ENCODE measurements around the gene DNMT3L. TPM values are rescaled to one million over a fixed set of nuclear protein-coding genes. Genes with fewer than 3 reads are reported as not detected.
"Not testable (repeated sequence)": the region's sequence is repeated elsewhere in the genome, so short reads cannot be mapped to it uniquely, and the experiment has no call there.

Gene DNMT3L
- total RNA-seq, 1 experiment from 2014 or later, result not detected

DNA sequence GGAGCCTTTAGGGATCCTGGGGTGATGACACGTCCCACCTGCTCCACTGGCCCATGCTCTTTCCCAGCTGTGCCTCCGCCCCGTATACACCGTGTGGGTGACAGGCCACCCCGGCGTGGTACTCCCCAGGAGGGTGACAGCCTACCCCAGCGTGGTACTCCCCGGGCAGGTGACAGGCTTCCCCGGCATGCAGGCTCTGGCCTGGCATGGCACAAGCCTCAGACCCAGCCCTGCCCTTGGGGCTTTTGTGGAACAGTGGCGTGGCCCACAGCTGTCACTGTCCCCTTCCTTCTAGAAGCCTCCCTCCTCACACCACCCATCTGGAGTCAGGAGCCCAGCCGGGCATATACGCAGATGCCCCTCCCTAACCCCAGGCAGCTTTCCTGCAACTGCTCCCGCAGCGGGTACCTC is 33.5 kb upstream of the DNMT3L start:
- DNase-seq (ENCODE audit: low read depth), result no peak

DNA sequence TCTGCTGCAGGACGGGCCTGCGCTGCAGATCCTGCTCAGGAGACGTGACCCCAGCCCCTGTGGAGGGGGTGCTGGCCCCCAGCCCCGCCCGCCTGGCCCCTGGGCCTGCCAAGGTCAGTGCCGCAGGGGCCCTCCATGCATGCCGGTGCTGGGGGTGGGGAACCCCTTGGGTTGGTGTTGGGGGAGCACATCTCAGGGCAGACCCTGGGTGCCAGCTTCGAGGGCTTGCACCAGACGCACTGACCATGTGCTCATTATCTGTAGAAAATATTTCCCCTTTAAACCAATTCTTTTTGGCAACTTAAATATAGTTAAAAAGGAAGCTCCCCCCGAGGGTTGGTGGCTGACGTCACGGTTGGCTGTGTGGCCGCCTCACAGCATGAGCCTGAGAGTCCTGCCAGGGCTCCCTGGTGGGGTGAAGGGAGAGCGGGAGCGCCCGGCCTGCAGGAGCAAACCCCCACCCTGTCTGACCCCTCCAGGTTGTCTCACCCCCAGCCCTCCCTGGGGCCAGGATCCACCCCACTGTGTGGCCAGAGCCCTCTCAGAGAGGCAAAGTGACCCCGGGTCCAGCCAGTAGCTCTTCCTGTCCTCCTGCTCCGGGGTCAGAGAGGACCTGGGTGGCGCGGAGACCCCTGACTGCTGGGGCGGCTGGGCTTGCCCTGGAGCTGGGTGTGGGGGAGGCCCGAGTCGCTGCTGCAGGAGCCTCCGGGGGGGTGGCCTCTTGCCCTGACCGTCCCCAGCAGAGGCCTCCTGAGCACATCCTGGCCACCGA is 32.9 kb upstream of the DNMT3L start:
- no peak for DNase-seq (ENCODE audit: low read depth)

DNA sequence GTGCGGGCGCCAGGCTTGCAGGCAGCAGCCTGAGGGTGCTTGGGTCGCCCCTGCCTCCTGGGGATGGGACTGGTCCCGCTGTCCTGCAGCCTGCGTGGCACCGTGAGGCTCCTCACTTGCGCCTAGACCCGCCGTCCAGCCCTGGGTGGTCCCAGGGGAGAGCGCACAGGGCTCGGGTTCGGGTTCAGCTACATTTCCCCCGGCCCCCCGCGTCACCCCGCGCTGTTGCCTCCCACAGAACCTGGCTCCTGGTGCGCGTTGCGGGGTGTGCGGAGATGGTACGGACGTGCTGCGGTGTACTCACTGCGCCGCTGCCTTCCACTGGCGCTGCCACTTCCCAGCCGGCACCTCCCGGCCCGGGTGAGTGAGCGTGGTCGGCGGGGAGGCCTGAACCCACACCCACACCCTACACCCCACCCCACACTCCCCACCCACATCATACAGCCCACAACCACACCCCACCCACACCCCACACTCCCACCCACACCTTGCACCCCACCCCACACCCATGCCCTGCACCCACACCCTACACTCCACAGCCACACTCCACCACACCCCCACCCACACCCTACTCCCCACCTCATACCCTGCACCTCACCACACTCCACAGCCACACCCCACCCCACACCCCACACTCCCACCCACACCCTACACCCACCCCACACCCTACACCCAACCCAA is 32.0 kb upstream of the DNMT3L start:
- DNase-seq (ENCODE audit: low read depth), result no peak

DNA sequence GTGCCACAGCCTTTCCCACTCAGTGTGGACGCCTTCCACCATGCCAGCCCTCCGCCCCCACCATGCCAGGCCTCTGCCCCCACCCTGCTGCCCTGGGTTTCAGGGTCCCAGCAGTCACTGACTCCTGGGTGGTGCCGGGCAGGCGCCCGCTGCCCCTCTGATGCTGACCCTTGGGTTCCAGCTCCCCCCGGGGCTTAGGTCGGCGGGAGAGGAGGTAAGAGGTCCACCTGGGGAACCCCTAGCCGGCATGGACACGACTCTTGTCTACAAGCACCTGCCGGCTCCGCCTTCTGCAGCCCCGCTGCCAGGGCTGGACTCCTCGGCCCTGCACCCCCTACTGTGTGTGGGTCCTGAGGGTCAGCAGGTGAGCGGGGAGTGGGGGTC is 31.1 kb upstream of the DNMT3L start:
- no peak for DNase-seq (ENCODE audit: low read depth)

DNA sequence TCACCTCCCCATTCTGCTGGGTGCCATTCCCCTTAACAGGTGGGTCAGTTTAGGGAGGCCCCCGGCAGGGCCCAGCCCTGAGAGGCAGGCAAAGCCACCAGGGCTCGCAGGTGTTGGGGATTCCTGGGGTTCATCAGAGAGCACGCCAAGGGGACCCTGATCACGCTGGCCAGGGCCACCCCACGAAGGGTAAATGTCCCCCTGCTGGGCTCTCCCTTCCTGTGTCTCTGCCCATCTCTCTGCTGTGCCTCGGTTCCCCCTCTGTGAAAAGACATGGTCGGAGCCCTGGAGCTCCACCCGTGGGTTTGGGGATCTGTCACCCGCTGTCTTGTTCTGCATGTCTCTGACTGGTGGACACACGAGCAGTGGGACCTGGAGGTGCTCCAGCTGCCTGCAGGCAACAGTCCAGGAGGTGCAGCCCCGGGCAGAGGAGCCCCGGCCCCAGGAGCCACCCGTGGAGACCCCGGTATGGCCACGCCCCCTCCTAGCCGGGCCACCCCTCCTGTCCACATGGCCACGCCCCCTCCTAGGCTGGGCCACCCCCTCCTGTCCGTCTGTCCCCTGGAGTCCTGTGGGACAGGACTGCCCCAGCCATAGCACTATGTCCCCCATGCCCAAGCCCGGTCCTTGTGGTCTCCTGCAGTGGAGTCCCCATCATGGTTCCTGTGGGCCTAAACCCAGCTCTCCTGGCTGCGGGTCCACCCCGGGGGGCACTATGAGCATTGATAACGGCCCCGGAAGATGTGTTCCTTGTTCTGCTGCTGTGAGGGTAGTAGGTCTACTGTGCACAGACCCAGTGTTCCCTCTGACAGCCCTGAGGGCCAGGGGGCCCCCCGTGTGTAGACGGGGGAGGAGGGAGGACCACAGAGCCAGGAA is 30.5 kb upstream of the DNMT3L start:
- no peak for DNase-seq (ENCODE audit: low read depth)

DNA sequence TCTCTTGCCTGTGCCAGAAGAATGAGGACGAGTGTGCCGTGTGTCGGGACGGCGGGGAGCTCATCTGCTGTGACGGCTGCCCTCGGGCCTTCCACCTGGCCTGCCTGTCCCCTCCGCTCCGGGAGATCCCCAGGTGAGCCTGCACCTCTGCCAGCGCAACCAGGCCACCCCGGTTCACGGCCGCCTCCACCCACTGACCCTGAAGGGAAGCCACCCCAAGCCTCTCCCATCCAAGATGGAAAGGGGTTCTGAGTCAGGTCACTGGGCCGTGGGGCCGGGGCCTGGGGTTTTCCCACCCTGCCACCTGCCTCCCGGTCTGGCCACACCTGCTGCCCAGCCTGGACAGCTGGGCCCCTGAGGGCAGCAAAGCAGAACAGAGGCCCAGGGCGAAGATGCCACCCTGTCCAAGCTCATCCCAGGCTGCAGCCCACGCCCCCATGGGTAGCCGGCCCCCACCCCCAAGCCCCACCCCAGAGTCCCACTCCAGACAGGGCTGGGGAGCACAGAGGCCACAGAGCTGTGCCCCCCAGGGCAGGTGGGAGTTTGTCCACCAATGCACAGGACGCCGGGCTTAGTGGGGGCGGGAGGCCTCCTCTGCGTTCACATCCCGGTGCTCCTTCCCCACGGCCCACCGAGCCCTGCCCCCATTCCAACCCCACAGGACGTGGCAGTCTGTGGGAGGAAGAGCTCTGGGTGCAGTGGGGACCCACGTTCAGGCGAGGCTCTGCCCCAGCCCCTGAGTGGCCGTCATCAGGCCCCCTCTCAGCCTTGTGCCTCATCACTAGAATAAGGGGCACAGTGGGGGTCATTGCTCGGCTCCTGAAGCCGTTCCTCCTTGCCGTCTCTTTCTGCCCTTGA is 29.6 kb upstream of the DNMT3L start:
- no peak for DNase-seq (ENCODE audit: low read depth)

DNA sequence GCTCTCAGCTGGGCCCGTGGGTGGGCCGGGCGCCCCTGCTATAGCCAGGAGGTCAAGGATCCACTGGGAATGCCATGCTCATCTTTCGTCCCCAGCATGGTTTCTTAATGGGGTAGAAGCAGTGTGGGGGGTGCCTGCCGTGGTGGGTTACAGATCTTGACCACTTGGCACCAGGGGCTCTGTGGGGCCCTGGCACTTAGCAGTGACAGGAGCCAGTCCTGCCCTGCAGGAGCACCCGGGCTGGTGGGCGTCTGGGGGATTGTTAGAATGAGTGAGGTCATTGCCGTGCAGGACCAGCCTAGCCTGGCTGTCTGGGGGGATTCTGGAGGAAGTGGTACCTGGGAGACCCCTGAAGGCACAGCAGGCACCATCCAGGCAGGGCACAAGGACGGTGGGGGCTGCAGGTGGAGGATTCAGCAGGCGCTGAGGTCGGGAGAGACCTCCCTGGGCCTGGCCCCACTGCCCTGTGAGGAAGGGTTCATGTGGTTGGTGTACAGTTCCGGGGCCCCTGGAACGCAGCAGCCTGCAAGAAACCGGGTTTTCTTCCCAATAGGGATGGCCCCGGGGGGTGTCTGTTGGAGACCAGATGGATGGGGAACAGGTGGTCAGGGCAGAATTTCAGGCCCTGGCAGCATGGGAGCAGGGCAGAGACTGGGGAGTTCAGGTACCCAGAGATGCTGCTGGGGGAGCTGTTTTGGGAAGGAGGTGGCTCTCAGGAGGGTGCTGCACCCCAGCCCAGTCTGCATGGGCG is 28.8 kb upstream of the DNMT3L start:
- DNase-seq (ENCODE audit: low read depth), result no peak

DNA sequence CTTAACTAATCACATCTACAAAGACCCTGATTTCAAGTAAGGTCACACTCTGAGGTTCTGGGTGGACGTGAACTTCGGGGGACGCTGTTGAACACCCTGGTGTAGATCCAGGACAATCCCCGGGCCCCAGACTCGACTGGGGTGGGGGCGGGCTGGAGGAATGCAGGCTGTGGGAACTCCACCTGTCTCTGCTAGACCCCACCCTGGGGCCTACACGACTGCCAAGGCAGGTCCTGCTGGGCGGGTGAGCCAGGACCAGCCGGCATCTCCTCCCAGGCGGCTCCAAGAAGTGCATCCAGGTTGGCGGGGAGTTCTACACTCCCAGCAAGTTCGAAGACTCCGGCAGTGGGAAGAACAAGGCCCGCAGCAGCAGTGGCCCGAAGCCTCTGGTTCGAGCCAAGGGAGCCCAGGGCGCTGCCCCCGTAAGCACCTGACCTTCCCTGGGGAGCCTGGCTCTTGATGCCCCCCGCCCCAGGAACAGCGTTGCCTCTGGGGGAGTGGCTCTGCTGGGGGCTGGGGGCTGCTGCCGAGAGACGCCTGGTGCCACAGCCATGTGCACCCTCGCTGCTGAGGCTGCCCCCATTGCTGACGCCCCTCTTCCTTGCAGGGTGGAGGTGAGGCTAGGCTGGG is 27.8 kb upstream of the DNMT3L start:
- no peak for DNase-seq (ENCODE audit: low read depth)

DNA sequence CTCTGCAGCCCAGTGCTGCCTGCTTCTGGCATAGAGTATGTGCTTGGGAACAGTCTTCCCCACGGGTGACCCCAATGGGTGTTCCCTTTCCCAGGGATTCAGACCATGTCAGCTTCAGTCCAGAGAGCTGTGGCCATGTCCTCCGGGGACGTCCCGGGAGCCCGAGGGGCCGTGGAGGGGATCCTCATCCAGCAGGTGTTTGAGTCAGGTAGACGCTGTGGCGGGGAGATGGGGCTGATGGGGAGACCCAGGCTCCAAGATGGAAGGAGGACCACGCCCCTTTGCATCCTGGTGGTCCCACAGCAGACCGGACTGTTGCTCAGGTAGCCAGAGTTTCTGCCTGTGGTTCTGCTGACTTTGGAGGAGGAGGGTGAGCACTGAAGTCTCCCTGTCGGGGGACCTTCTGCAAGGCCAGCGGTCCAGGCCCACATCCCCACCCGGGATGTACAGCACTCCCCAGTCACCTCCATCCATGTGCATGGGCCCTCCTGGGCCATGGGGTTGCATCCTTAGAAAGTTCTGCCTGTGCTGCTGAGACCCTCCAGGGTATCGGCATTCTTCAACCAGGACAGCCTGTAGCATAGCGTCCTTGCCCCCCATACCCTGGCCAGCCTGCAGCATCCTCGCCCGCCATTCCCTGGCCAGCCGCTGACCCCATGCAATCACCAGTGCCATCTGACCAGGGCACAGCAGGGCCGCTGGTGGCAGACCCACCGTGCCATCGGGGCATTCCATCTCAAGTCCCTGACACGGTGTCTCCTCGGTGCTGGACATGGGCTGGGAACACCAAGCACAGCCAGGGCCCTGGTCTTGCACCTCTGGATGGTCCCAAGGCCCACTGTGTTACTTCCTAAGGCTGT is 26.8 kb upstream of the DNMT3L start:
- DNase-seq (ENCODE audit: low read depth), result no peak

DNA sequence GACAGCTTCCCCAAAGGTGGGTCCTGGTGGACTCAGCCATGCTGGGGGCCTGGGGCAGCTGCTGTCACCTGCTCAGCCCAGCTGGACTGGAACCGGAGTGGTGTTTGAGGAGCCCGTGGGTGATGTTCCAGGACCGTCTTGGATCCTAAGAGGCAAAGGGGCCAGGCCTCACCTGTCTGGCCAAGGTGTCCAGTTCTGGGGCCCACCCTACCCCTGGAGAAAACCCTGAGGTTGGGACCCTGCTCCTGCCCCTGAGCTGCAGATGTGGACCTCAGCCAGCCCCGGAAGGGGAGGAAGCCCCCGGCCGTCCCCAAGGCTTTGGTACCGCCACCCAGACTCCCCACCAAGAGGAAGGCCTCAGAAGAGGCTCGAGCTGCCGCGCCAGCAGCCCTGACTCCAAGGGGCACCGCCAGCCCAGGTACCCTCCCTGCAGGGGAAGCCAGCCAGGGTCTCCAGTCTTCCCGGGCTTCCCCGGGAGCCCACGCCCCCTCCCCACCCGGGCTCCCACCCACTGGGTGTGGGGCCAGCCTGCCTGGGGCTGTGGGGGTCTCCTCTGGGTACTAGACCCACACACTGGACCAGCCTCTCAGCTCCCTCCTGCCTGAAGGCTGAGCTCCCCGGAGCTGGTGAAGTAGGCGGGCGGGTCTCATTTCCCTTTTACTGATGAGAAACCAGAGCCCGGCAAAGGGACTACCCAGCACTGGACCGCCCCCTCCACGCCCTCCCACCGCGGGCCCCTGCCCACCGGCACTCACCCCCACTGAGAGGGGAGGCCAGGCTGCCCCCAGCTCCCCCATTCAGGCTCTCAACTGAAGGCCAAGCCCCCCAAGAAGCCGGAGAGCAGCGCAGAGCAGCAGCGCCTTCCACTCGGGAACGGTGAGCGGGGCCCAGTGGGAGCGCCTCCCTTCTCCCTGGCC is 25.3 kb upstream of the DNMT3L start:
- DNase-seq (ENCODE audit: low read depth), result no peak

DNA sequence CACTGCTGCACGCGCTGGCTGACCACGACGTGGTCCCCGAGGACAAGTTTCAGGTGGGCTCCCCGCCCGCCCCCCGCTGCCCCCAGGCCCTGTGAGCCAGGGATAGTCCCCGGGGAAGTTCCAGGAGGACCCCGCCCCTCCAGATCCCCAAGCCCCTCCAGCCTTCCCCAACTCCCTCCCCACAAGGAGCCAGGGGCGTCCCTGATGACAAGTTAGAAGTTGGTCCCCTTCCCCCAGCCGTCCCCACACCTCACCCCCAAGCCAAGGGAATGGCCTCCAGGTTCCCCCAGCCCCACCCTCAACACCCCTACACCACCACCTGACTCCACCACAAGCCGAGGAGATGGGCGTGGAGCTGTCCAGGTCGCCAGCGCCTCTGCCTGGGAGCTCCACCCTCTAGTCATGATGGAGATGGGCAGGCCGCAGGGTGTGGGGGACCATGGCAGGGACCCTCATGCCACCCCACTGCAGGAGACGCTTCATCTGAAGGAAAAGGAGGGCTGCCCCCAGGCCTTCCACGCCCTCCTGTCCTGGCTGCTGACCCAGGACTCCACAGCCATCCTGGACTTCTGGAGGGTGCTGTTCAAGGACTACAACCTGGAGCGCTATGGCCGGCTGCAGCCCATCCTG is 24.5 kb upstream of the DNMT3L start:
- no peak for DNase-seq (ENCODE audit: low read depth)

DNA sequence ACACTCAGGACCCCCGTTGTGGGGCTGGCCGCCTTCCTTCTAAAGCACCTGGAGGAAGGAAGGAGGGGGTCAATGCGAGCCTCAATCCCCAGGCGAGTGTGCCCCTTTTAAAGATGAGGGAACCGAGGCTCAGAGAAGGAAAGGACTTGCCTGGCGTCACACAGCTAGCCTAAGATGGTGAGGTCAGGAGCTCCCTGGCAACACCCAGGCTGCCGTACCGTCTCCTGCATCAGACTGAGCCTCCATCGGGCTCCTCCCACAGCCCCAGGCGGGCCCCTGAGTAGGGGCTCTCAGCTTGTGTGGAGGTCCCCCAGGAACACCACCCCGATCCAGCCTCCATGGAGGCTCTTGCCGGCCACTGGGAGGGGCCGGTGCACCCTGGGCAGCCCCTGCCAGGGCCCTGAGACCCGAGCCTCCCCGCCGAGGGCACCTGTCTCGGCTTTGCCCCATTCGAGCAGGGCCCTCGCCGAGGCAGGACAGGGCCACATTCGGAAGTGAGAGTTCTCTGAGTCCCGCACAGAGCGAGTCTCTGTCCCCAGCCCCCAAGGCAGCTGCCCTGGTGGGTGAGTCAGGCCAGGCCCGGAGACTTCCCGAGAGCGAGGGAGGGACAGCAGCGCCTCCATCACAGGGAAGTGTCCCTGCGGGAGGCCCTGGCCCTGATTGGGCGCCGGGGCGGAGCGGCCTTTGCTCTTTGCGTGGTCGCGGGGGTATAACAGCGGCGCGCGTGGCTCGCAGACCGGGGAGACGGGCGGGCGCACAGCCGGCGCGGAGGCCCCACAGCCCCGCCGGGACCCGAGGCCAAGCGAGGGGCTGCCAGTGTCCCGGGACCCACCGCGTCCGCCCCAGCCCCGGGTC is 23.7 kb upstream of the DNMT3L start, which contains the start of gene AIRE:
TSS of gene AIRE (plus strand) at position 739 of the 855 bp plus-strand sequence. CDS start 131 bp downstream, outside the sequence.
- DNase-seq (ENCODE audit: low read depth), result peak; percentile 18

DNA sequence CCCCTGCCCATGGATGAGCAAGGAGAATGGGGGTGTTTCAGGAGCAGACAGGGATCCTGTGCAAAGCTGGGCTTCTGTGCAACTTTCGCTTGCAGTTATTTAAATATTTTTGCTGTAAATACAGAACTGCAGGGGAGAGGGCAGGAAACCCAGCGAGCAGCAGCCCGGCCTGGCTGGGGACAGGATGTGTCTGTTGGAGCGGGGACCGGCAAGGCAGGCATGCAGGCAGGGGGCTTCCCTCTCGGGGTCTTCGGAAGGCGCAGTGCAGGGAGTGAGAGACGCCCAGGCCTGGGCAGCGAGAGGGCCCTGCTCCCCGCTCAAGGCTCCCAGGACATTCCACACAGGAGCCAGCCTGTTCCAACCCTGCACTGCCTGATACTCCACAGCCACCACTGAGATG is 22.3 kb upstream of the DNMT3L start:
- no peak for DNase-seq (ENCODE audit: low read depth)

DNA sequence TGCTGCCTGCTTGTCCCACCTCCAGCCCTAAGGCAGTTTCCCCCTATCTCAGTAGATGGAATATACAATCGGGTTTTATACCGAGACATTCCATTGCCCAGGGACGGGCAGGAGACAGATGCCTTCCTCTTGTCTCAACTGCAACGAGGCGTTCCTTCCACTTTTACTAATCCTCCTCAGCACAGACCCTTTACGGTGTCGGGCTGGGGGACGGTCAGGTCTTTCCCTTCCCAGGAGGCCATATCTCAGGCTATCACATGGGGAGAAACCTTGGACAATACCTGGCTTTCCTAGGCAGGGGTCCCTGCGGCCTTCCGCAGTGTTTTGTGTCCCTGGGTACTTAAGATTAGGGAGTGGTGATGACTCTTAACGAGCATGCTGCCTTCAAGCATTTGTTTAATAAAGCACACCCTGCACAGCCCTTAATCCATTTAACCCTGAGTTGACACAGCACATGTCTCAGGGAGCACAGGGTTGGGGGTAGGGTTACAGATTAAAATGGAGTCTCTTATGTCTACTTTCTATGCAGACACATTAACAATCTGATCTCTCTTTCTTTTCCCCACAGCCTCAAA is 21.6 kb upstream of the DNMT3L start:
- DNase-seq (ENCODE audit: low read depth), result not testable (repeated sequence)

DNA sequence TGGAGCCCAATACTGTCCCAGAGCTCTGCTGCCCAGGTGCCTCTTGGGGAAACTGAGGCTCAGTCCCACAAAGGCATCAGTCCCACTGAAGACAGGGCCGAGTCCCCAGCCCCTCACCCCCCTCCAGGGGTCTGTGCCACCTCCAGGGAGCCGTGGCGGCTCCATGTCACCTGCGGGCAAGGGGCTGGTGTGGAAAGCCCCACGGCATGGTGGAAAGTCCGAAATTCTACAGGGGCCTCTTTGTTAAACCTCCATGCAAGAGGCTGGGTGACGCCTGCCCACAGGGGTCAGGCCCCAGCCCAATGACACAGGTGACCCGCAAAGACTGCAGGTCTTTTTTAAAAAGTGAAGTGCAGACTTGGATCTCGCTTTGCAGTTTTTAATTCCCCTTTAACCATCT is 20.7 kb upstream of the DNMT3L start:
- DNase-seq (ENCODE audit: low read depth), result no peak

DNA sequence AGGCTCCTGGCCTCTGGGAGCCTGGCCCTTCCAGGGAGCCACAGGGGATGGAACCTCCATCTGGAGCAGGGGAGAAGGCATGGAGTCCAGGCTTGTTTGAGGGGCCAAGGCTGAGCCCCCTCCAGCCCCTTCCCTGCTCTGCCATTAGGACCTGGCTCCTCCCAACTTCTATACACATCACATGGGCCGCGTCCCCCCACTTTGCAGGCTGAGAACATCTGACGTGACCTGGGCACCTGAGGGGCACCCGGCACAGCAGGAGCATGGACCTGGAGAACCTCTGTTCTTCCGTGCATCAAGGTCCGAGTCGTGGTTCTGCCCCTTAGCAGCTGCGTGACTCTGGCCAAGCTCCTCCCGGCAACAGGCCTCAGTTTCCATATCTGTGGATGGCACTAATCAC is 20.1 kb upstream of the DNMT3L start:
- DNase-seq (ENCODE audit: low read depth), result no peak
